ENCODE results near the gene ECEL1.

ECEL1 gene

DNA sequence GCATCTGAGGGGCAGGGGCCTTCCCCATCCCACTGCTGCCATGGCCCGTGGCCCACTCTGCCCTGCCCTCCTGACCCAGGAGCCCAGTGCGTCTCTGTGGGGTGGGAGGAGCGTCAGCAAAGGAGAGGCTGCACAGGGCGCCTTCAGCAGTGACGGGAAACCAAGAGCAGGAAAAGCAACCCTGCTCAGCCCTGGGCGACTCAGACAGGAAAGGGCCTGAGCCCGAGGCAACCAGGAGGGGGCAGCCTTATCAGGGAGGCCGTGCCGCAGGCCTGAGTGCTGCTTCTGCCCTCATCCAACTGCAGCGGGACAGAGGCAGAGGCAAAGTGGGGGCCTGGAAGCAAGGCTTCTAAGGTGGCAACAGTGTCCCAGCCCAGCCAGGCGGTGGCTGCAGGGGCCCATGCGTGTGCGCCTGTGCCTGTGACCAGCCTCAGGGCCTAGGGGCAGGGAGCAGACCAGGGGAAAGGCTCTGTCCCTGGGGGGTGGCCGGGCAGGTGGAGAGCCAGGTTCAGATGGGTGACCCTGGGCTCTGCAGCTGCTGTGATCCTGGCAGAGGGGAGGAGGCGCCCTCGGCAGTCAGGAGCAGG is 54.9 kb downstream of the ECEL1 start:
- TF ChIP-seq, protein P1, sequence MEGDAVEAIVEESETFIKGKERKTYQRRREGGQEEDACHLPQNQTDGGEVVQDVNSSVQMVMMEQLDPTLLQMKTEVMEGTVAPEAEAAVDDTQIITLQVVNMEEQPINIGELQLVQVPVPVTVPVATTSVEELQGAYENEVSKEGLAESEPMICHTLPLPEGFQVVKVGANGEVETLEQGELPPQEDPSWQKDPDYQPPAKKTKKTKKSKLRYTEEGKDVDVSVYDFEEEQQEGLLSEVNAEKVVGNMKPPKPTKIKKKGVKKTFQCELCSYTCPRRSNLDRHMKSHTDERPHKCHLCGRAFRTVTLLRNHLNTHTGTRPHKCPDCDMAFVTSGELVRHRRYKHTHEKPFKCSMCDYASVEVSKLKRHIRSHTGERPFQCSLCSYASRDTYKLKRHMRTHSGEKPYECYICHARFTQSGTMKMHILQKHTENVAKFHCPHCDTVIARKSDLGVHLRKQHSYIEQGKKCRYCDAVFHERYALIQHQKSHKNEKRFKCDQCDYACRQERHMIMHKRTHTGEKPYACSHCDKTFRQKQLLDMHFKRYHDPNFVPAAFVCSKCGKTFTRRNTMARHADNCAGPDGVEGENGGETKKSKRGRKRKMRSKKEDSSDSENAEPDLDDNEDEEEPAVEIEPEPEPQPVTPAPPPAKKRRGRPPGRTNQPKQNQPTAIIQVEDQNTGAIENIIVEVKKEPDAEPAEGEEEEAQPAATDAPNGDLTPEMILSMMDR (conservative IDR thresholded peaks at IDR 0.05), result peak; percentile 32
- TF ChIP-seq ZFX (IDR thresholded peaks at IDR 0.05), result no peak
- H3K27ac ChIP-seq, result no peak overlapping the region

DNA sequence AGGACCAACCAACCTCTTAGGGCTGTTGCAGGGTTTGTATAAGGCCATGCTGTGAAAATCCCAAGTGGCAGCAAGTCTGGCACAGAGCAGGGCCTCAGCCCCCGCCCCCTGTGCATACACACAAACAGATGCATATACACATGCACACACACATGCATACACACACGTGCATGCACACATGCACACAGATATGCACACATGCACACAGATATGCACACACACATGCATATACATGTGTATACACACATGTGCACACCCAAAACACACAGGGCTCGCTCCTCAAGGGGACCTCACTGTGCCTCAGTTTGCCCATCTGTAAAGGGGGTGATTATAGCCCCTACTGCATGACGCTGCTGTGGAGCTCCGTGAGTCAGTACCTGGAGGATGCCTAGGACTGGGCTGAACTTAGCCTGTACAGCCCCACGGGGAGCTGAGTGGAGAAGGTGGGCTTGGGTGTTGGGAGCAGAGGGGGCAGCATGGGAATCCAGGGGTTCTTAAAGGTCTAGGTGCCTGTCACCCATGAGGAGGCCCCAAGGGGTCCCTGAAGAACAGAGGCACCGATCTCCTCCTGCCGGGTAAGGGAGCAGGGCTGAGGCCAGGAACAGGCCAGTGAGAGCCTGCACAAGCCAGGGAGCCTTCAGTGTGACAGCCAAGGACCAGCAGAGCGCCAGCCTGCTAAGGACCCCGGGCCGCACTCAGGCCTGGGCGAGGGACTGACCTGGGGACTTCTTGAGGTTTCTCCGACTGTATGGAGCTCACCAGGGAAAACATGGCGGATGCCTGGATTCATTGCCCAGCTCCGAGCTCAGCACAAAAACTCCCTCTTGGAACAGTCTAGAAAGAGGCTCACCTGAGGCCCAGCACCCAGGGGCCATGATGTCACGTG is 55.7 kb downstream of the ECEL1 start:
- no peak overlapping the region for H3K27ac ChIP-seq
- TF ChIP-seq, protein P1 (conservative IDR thresholded peaks at IDR 0.05), result no peak
- no peak for TF ChIP-seq ZFX (IDR thresholded peaks at IDR 0.05)
